GM23248 (cell line): Measurements from ENCODE around the gene MRPL42.

Experiments
- EZH2 ChIP-seq: fragments of 200-600 bp; sonication (generic); IDR thresholded peaks from 2 replicates; pipeline ENCODE4 v1.6.1; 2018; ENCODE audit warnings: antibody characterized with exemption, mild to moderate bottlenecking; ENCODE audit not compliant: insufficient read depth, poor library complexity, severe bottlenecking
- EZH2phosphoT487 ChIP-seq: fragments of 200-600 bp; sonication (generic); IDR thresholded peaks from 2 replicates; pipeline ENCODE4 v1.6.1; 2018; ENCODE audit warnings: antibody characterized with exemption, moderate library complexity, mild to moderate bottlenecking, low read depth; ENCODE audit not compliant: insufficient read depth

DNA sequence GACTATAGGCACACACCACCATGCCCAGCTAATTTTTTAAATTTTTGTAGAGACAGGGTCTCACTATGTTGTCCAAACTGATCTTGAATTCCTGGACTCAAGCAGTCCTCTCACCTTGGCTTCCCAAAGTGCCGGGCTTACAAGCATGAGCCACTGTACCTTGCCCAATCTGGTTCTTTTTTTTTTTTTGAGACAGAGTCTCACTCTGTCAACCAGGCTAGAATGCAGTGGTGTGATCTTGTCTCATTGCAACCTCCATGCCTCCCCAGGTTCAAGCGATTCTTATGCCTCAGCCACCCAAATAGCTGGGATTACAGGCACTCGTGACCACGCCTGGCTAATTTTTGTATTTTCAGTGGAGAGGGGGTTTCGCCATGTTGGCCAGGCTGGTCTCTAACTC, 15.4 kb downstream of the MRPL42 start:
- TF ChIP-seq EZH2phosphoT487 (no peak), EZH2 (no peak)
